HT-29 (cell line): Measurements from ENCODE around the gene PITPNB. TPM values are rescaled to one million over a fixed set of nuclear protein-coding genes. Genes with fewer than 3 reads are reported as not detected.

Experiments used
- DNase-seq: peaks from one replicate; pipeline ENCODE4 v3.0.0-alpha.2; 2015; ENCODE audit warnings: low spot score
- total RNA-seq: library from RNA; depleted of rRNA; stranded (reverse); fragments of >200 nt; shearing (Covaris generic); gene quantifications from 2 replicates; pipeline ENCODE4 v1.2.3, GENCODE V29; 2014

PITPNB gene
- total RNA-seq, 1 experiment from 2014 or later: 12.3 TPM

- DNase-seq: peak; percentile 71
Observed at GRCh38 chr22:27880778-27881394, 38.2 kb downstream of the PITPNB start.

- DNase-seq: peak; percentile 17
Observed at GRCh38 chr22:27879923-27880322, 39.1 kb downstream of the PITPNB start.

- no peak for DNase-seq
Observed at GRCh38 chr22:27878541-27878940, 40.5 kb downstream of the PITPNB start.

- no peak for DNase-seq
Observed at GRCh38 chr22:27877501-27877900, 41.6 kb downstream of the PITPNB start.

- no peak for DNase-seq
Observed at GRCh38 chr22:27876684-27877083, 42.4 kb downstream of the PITPNB start.

GRCh38 chr22:27875951-27876350 lies 43.1 kb downstream of the PITPNB start:
- no peak for DNase-seq

- no peak for DNase-seq
Observed at GRCh38 chr22:27874764-27875163, 44.3 kb downstream of the PITPNB start.

GRCh38 chr22:27874185-27874584 lies 44.9 kb downstream of the PITPNB start:
- no peak for DNase-seq

- DNase-seq: no peak
Observed at GRCh38 chr22:27873472-27873871, 45.6 kb downstream of the PITPNB start.

- no peak for DNase-seq
Observed at GRCh38 chr22:27872488-27872887, 46.6 kb downstream of the PITPNB start.

- no peak for DNase-seq
Observed at GRCh38 chr22:27871306-27872014, 47.6 kb downstream of the PITPNB start.

GRCh38 chr22:27870234-27871191 lies 48.5 kb downstream of the PITPNB start:
- DNase-seq: peak; percentile 8

GRCh38 chr22:27868732-27869282 lies 50.2 kb downstream of the PITPNB start:
- DNase-seq: no peak

- DNase-seq: no peak
Observed at GRCh38 chr22:27867953-27868731, 50.9 kb downstream of the PITPNB start.

GRCh38 chr22:27867085-27867952 lies 51.7 kb downstream of the PITPNB start:
- DNase-seq: no peak

GRCh38 chr22:27866135-27867084 lies 52.6 kb downstream of the PITPNB start:
- DNase-seq: no peak

GRCh38 chr22:27865496-27865895 lies 53.6 kb downstream of the PITPNB start:
- DNase-seq: no peak

GRCh38 chr22:27863556-27863955 lies 55.5 kb downstream of the PITPNB start:
- no peak for DNase-seq

- DNase-seq: no peak
Observed at GRCh38 chr22:27863001-27863400, 56.1 kb downstream of the PITPNB start.
